HEK293T (cell line): ENCODE data around the gene TMEM125.

Experiments
- CTCF ChIA-PET: fragments of 350-600 bp; formaldehyde crosslinking; extraction: SDS; loops from one replicate; lab custom pipeline; 2021; ENCODE audit warnings: antibody characterized with exemption, inconsistent platforms; lab: Yijun Ruan, JAX
- POLR2A ChIA-PET: fragments of 350-600 bp; formaldehyde crosslinking; extraction: SDS; loops from one replicate; lab custom pipeline; 2020; ENCODE audit warnings: antibody characterized with exemption, inconsistent platforms; lab: Yijun Ruan, JAX
- DNase-seq: peaks from one replicate; pipeline ENCODE4 v3.0.0; 2012; ENCODE audit warnings: mixed read lengths; ENCODE audit errors: extremely low spot score
- ARNT ChIP-seq: fragments of 450-650 bp; IDR thresholded peaks from 2 replicates; pipeline ENCODE4 v1.6.1; 2017; ENCODE audit warnings: mild to moderate bottlenecking
- BHLHE40 ChIP-seq: fragments of 450-650 bp; IDR thresholded peaks from 2 replicates; pipeline ENCODE4 v1.6.1; 2016; ENCODE audit warnings: mild to moderate bottlenecking, moderate library complexity, borderline replicate concordance
- CTBP1 ChIP-seq: fragments of 450-650 bp; IDR thresholded peaks from 2 replicates; pipeline ENCODE4 v1.6.1; 2016; ENCODE audit warnings: borderline replicate concordance
- ELF4 ChIP-seq: fragments of 450-650 bp; IDR thresholded peaks from 2 replicates; pipeline ENCODE4 v1.6.1; 2017; ENCODE audit warnings: antibody characterized with exemption
- FOXA1 ChIP-seq: fragments of 450-650 bp; IDR thresholded peaks from 2 replicates; pipeline ENCODE4 v1.6.1; 2016; ENCODE audit warnings: mild to moderate bottlenecking
- FOXK2 ChIP-seq: fragments of 450-650 bp; IDR thresholded peaks from 2 replicates; pipeline ENCODE4 v1.6.1; 2016; ENCODE audit warnings: mild to moderate bottlenecking
- FOXM1 ChIP-seq: fragments of 450-650 bp; IDR thresholded peaks from 2 replicates; pipeline ENCODE4 v1.6.1; 2017; ENCODE audit warnings: mild to moderate bottlenecking, borderline replicate concordance
- HDGF ChIP-seq: fragments of 450-650 bp; IDR thresholded peaks from 2 replicates; pipeline ENCODE4 v1.6.1; 2017; ENCODE audit warnings: antibody characterized with exemption, borderline replicate concordance
- L3MBTL2 ChIP-seq: fragments of 450-650 bp; conservative IDR thresholded peaks from 2 replicates; pipeline ENCODE4 v1.6.1; 2016; ENCODE audit warnings: mild to moderate bottlenecking
- LEF1 ChIP-seq: fragments of 450-650 bp; IDR thresholded peaks from 2 replicates; pipeline ENCODE4 v1.6.1; 2017; ENCODE audit warnings: mild to moderate bottlenecking, borderline replicate concordance
- NFRKB ChIP-seq: fragments of 450-650 bp; IDR thresholded peaks from 2 replicates; pipeline ENCODE4 v1.6.1; 2016; ENCODE audit warnings: mild to moderate bottlenecking, moderate library complexity
- SP1 ChIP-seq: fragments of 450-650 bp; IDR thresholded peaks from 2 replicates; pipeline ENCODE4 v1.6.1; 2017
- SUZ12 ChIP-seq: fragments of 450-650 bp; IDR thresholded peaks from 2 replicates; pipeline ENCODE4 v1.6.1; 2016; ENCODE audit warnings: mild to moderate bottlenecking
- TARDBP ChIP-seq: fragments of 450-650 bp; IDR thresholded peaks from 2 replicates; pipeline ENCODE4 v1.6.1; 2016
- ZNF384 ChIP-seq: fragments of 450-650 bp; IDR thresholded peaks from 2 replicates; pipeline ENCODE4 v1.6.1; 2016
- TF ChIP-seq, protein P1 (sequence below): fragments of 450-650 bp; IDR thresholded peaks from 2 replicates; pipeline ENCODE4 v1.6.1; 2016

Gene TMEM125

DNA sequence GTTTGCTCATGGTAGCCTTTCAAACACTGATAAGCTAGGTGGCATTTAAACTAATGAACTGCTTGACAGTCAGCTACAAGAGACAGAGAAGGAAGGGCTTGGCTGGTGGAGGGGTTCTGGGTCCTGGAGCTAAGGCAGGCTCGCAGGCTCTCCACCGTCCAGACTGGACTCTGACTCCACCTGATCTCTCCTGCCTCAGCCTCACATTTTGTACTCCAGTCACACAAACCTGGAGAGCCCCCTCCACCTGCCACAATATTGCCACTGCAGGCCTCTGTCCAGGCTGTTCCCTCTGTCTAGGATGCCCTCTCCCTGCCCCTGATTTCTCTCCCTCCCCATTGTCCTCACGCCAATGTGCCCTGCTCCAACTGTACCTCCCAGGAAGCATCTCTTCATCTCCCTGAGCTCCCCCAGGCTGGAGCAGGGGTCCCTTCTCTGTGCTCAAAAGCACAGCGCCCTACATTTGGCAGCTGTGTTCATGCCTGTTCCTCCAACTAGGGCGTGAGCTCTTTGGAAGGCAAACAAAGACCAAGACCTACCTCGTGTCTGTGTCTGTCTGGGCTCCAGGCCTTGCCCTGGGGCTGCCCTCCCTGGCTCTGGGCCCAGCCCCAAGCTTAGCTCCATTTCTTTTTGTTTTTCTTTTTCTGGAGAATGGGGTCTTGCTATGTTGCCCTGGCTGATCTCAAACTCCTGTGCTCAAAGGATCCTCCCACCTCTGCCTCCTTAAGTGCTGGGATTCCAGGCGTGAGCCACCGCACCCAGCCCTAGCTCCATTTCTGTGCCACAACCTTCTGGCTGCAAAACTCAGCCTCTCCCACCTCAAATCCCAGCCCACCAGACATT, 33.9 kb downstream of the TMEM125 start:
- no peak for DNase-seq
- CTCF ChIA-PET = no interaction called here
- POLR2A ChIA-PET = no interaction called here

DNA sequence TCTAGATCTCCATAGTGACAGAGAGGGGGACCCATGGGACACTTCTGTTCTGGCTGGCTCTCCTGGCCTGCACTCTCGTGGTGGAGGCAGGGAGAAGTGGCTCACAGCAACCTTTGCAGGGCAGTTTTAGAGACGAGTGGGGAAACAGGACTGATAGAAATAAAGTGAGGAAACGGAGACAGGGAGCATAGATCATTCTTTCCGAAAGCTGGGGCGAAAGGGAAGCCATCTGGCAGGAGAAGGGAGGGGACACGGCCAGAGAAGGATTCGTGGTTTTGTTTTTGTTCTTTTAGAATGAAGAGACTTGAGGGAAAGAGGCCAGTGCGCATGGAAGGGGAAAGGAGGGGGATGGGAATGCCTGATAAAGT, 34.5 kb downstream of the TMEM125 start:
- POLR2A ChIA-PET = no interaction called here
- CTCF ChIA-PET = no interaction called here
- TF ChIP-seq FOXK2 (no peak), FOXM1 (no peak), LEF1 (no peak), L3MBTL2 (no peak)
- no peak for DNase-seq

More for the DNA sequence above, 33.9 kb downstream of the TMEM125 start:
- TF ChIP-seq TARDBP (no peak), ARNT (no peak), SUZ12 (no peak), HDGF (no peak), CTBP1 (no peak), ZNF384 (no peak), FOXK2 (no peak), SP1 (no peak), ELF4 (no peak), FOXM1 (no peak), BHLHE40 (no peak), LEF1 (no peak), NFRKB (no peak), L3MBTL2 (no peak), FOXA1 (no peak)
- TF ChIP-seq, protein P1, sequence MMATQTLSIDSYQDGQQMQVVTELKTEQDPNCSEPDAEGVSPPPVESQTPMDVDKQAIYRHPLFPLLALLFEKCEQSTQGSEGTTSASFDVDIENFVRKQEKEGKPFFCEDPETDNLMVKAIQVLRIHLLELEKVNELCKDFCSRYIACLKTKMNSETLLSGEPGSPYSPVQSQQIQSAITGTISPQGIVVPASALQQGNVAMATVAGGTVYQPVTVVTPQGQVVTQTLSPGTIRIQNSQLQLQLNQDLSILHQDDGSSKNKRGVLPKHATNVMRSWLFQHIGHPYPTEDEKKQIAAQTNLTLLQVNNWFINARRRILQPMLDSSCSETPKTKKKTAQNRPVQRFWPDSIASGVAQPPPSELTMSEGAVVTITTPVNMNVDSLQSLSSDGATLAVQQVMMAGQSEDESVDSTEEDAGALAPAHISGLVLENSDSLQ = no peak

DNA sequence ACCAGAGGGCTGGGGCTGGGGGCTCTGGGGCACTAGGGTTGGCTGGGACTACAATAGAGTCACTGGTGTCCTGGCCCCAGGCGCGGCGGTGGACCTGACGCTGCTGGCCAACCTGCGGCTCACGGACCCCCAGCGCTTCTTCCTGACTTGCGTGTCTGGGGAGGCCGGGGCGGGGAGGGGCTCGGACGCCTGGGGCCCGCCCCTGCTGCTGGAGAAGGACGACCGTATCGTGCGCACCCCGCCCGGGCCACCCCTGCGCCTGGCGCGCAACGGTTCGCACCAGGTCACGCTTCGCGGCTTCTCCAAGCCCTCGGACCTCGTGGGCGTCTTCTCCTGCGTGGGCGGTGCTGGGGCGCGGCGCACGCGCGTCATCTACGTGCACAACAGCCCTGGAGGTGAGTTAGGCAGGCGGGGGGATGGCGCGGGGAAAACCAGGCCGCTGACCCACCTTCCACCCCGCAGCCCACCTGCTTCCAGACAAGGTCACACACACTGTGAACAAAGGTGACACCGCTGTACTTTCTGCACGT, 35.1 kb downstream of the TMEM125 start:
- ChIA-PET CTCF (no interaction called here), POLR2A (no interaction called here)
- no peak for TF ChIP-seq ARNT
- TF ChIP-seq, protein P1 = no peak
- TF ChIP-seq NFRKB = no peak
- TF ChIP-seq FOXK2 = no peak
- TF ChIP-seq ZNF384 = no peak
- no peak for TF ChIP-seq LEF1
- TF ChIP-seq TARDBP = no peak
- TF ChIP-seq SUZ12 = no peak
- TF ChIP-seq HDGF = no peak
- TF ChIP-seq CTBP1 = no peak
- no peak for TF ChIP-seq BHLHE40
- no peak for TF ChIP-seq FOXM1
- TF ChIP-seq L3MBTL2 = no peak
- TF ChIP-seq FOXA1 = no peak
- TF ChIP-seq ELF4 = no peak
- TF ChIP-seq SP1 = no peak
- DNase-seq = no peak

DNA sequence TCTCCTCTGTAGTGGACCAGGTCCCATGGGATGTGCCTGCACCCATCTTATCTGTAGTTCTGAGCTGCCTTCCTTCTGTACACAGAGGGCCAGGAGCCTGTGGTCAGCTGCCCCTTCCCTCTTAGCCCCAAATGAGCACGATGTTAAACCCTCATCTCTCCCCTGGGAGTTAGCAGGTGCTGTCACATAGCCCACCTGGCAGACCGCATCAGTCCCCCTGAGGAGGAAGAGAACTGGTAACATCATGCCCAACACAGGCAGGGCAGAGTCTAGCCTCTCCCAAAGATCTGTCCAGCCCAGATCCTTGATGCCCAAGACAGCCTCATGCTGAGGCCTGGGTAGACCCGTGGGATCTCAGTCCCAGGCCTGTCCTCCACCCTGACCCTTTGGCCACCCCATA, 35.7 kb downstream of the TMEM125 start:
- CTCF ChIA-PET = no interaction called here
- TF ChIP-seq ZNF384 (no peak), SP1 (no peak), CTBP1 (no peak), L3MBTL2 (no peak), ARNT (no peak), LEF1 (no peak)

DNA sequence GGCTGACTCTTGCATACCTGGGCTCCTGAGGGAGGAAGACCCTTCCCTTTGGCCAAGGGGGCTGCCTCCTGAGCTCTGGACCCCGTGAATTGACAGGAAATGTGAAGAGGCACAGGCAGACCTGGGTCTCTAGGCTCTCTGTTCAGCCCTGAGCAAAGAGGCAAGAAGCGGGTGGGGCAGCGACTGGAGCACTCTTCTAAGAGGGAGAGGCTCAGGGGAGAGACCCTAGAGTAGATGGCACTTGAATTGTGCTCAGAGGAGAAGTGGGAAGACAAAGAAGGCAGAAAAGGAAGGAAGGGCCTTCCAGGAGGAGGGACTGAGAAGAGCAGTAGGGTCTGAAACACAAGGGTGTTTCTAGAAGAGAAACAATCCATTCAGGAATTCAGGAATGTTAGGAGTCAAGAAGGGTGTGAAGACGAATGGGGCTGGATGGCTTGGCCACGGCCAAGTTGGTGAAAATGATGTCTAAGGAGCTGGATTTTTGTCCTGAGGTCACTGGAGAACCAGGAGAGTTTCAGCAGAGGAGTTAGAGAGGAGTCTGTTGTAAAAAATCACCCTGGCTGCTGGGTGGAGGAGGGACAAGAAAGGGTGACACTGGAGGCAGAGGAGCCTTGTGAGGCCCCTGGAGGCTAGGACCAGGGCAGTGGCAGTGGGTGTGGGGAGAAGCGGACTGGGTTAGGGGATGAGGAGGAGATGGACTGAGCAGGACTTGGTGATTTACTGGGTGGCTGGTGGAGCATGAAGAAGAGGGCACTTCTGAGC, 36.3 kb downstream of the TMEM125 start:
- TF ChIP-seq TARDBP = no peak
- TF ChIP-seq, protein P1 = no peak
- no peak for TF ChIP-seq ELF4
- TF ChIP-seq NFRKB = no peak
- no peak for TF ChIP-seq HDGF
- no peak for TF ChIP-seq FOXM1
- TF ChIP-seq FOXA1 = no peak
- no peak for TF ChIP-seq FOXK2
- TF ChIP-seq SP1 = no peak
- no peak for TF ChIP-seq L3MBTL2
- POLR2A ChIA-PET = no interaction called here
- CTCF ChIA-PET = no interaction called here

More for the DNA sequence above, 35.7 kb downstream of the TMEM125 start:
- POLR2A ChIA-PET = no interaction called here
- DNase-seq = no peak

More for the DNA sequence above, 36.3 kb downstream of the TMEM125 start:
- no peak for DNase-seq
